OCI-LY3 (cell line): ENCODE measurements around the gene PILRB.
"Not testable (repeated sequence)": the region's sequence is repeated elsewhere in the genome, so short reads cannot be mapped to it uniquely, and the experiment has no call there.

ENCODE experiments used
- H2AFZ ChIP-seq: fragments of 200-600, 300-600 bp; shearing (Covaris generic); 2 replicates; pipeline ENCODE4 v1.6.0; 2014; ENCODE audit warnings: antibody characterized with exemption, low read depth, low read length
- H3K27ac ChIP-seq: fragments of 200-600, 300-600 bp; sonication (generic); 2 replicates; pipeline ENCODE4 v1.5.1; 2014; ENCODE audit warnings: mild to moderate bottlenecking, low read length, moderate library complexity, mixed read lengths
- H3K27me3 ChIP-seq: fragments of 200-600, 300-600 bp; sonication (generic); 2 replicates; pipeline ENCODE4 v1.6.1; 2014; ENCODE audit warnings: low read depth, low read length, mixed read lengths
- H3K36me3 ChIP-seq: fragments of 200-600, 300-600 bp; sonication (generic); replicated peaks from 2 replicates; pipeline ENCODE3; 2014; ENCODE audit warnings: low read depth, low read length, mixed read lengths
- H3K4me1 ChIP-seq: fragments of 300-600, 200-600 bp; sonication (generic); 2 replicates; pipeline ENCODE4 v1.6.1; 2014; ENCODE audit warnings: low read length, mixed read lengths
- H3K4me2 ChIP-seq: fragments of 200-600, 300-600 bp; sonication (generic); 2 replicates; pipeline ENCODE4 v1.6.1; 2014; ENCODE audit warnings: low read length, mixed read lengths
- H3K4me3 ChIP-seq: fragments of 300-600, 200-600 bp; sonication (generic); 2 replicates; pipeline ENCODE4 v1.5.1; 2014; ENCODE audit warnings: antibody characterized with exemption, mild to moderate bottlenecking, low read length, moderate library complexity
- H3K79me2 ChIP-seq: fragments of 300-600, 200-600 bp; shearing (Covaris generic); 2 replicates; pipeline ENCODE4 v1.6.1; 2014; ENCODE audit warnings: mild to moderate bottlenecking, low read length, mixed read lengths
- H3K9ac ChIP-seq: fragments of 300-600, 200-600 bp; shearing (Covaris generic); 2 replicates; pipeline ENCODE4 v1.6.0; 2014; ENCODE audit warnings: mild to moderate bottlenecking, low read length, moderate library complexity
- H3K9me3 ChIP-seq: fragments of 200-600, 300-600 bp; shearing (Covaris generic); 2 replicates; pipeline ENCODE4 v1.6.1; 2014; ENCODE audit warnings: low read length, mixed read lengths; ENCODE audit not compliant: insufficient read depth
- H4K20me1 ChIP-seq: fragments of 200-600, 300-600 bp; sonication (generic); 2 replicates; pipeline ENCODE4 v1.6.1; 2016; ENCODE audit warnings: low read length, mixed read lengths; ENCODE audit not compliant: insufficient read depth
- EZH2phosphoT487 ChIP-seq: fragments of 200-600 bp; shearing (Covaris generic); IDR thresholded peaks from 2 replicates; pipeline ENCODE4 v1.6.1; 2018; ENCODE audit warnings: antibody characterized with exemption, mixed run types, low read depth
- TF ChIP-seq, protein P1 (sequence below): fragments of 200-600, 300-600 bp; sonication (generic); IDR thresholded peaks from 2 replicates; pipeline ENCODE4 v1.5.1; 2014; ENCODE audit warnings: antibody characterized with exemption, low read length, low read depth

PILRB gene

DNA sequence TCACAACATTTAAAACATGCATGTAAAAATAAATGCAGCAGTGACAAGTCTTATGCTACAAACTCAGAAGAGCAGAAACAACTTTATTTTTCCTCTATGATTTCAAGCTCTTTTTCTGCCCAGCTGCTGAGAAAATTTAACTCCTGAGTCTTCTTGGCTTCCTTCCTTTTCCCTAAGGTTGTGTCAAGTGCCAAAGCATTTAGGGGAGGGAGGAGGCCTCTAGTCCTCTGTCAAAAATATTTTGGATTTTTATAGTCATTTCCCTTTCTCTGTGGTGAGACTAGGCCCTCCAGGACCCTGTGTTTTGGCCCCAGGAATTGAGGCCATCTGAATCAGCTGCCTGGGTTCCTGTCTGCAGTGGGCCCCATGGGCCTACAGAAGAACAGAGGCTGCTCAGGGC, 11.0 kb upstream of the PILRB start:
- H3K36me3 ChIP-seq = peaks cover 44% of the 10 kb centered on the region
- no peak overlapping the region for H3K9ac ChIP-seq
- TF ChIP-seq, protein P1, sequence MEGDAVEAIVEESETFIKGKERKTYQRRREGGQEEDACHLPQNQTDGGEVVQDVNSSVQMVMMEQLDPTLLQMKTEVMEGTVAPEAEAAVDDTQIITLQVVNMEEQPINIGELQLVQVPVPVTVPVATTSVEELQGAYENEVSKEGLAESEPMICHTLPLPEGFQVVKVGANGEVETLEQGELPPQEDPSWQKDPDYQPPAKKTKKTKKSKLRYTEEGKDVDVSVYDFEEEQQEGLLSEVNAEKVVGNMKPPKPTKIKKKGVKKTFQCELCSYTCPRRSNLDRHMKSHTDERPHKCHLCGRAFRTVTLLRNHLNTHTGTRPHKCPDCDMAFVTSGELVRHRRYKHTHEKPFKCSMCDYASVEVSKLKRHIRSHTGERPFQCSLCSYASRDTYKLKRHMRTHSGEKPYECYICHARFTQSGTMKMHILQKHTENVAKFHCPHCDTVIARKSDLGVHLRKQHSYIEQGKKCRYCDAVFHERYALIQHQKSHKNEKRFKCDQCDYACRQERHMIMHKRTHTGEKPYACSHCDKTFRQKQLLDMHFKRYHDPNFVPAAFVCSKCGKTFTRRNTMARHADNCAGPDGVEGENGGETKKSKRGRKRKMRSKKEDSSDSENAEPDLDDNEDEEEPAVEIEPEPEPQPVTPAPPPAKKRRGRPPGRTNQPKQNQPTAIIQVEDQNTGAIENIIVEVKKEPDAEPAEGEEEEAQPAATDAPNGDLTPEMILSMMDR = no peak
- no peak for TF ChIP-seq EZH2phosphoT487
- no peak overlapping the region for H3K4me2 ChIP-seq
- no peak overlapping the region for H3K27ac ChIP-seq
- no peaks in the 10 kb centered on the region for H3K9me3 ChIP-seq
- H3K27me3 ChIP-seq = no peaks in the 10 kb centered on the region
- H3K79me2 ChIP-seq = peaks cover 20% of the 10 kb centered on the region
- no peak overlapping the region for H2AFZ ChIP-seq
- no peak overlapping the region for H3K4me3 ChIP-seq
- H3K4me1 ChIP-seq = peaks cover 17% of the 10 kb centered on the region
- H4K20me1 ChIP-seq = peaks cover 3% of the 10 kb centered on the region; the same call in 1 of the 2 replicates

DNA sequence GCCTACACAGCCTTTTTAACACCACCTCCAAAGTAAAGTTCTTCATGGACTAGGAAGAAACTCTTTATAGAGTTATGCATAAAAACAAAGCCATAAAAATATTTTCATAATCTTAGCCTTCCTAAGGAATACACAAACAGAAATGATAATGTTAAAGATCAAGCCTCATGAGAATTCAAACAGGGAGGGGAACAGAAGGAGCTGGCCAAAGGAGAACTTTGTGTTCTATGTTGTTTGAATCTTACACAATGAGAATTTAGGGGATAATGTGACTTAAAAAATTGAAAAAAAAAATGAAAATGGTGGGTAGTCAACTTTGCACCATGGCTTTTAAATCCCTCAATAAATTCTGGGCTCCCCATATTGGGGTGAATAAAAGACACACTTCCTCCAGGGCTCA, 9.1 kb upstream of the PILRB start:
- Histone ChIP-seq H2AFZ (no peak overlapping the region), H3K4me1 (peaks cover 13% of the 10 kb centered on the region), H4K20me1 (no peaks in the 10 kb centered on the region; the same call in 1 of the 2 replicates)

DNA sequence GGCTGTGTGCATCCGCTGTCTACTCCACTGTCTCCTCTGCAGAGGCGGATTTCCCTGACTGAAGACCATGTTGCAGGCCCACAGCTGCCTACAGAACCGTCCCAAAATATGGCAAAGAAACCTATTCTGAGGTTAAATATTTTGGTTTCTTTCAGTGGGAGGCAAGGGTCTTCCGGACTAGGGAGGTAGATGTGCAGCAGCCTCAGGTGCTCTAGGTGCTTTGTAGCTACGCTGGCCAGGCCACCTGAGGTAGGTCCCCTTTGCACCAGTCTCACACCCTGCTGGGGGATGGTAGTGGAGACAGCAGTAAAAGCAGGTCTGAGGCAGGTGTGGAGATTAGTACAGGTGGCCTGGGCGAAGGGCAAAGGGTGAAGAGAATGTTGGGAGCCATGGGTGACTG, 8.2 kb upstream of the PILRB start:
- Histone ChIP-seq H3K4me3 (no peak overlapping the region), H3K79me2 (peaks cover 9% of the 10 kb centered on the region), H3K9ac (no peak overlapping the region), H3K27me3 (no peaks in the 10 kb centered on the region), H3K36me3 (peaks cover 48% of the 10 kb centered on the region), H3K4me2 (no peak overlapping the region), H3K9me3 (no peaks in the 10 kb centered on the region), H2AFZ (no peak overlapping the region), H3K27ac (no peak overlapping the region), H3K4me1 (peaks cover 4% of the 10 kb centered on the region), H4K20me1 (no peaks in the 10 kb centered on the region; the same call in 1 of the 2 replicates)
- no peak for TF ChIP-seq EZH2phosphoT487
- TF ChIP-seq, protein P1 = no peak

More for the DNA sequence above, 9.1 kb upstream of the PILRB start:
- peaks cover 45% of the 10 kb centered on the region for H3K36me3 ChIP-seq
- no peak overlapping the region for H3K9ac ChIP-seq
- no peaks in the 10 kb centered on the region for H3K27me3 ChIP-seq
- no peak for TF ChIP-seq EZH2phosphoT487
- TF ChIP-seq, protein P1 = no peak
- no peak overlapping the region for H3K27ac ChIP-seq
- H3K9me3 ChIP-seq = no peaks in the 10 kb centered on the region
- H3K4me3 ChIP-seq = no peak overlapping the region
- H3K4me2 ChIP-seq = no peak overlapping the region
- peaks cover 9% of the 10 kb centered on the region for H3K79me2 ChIP-seq

DNA sequence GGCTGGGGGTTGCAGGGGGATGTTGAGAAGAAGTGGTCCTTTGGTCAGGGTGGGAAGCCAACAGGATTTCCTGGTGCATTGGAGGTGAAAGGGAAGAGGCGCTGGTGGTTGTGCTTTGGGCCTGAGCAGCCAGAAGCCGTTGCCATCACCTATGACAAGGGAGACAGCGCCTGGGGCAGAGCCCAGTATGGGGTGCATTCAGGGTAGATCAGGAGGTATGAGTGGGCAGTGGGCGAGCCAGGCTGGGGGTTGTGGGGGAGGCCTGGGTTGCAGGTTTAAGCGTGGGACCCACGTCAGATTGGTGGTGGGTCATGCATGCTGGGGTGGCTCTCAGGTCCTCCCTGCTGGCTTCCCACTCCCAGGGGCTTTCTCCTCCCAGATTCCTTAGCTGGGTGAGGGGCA, 6.3 kb upstream of the PILRB start:
- no peak overlapping the region for H3K27ac ChIP-seq
- H3K4me1 ChIP-seq = no peaks in the 10 kb centered on the region

DNA sequence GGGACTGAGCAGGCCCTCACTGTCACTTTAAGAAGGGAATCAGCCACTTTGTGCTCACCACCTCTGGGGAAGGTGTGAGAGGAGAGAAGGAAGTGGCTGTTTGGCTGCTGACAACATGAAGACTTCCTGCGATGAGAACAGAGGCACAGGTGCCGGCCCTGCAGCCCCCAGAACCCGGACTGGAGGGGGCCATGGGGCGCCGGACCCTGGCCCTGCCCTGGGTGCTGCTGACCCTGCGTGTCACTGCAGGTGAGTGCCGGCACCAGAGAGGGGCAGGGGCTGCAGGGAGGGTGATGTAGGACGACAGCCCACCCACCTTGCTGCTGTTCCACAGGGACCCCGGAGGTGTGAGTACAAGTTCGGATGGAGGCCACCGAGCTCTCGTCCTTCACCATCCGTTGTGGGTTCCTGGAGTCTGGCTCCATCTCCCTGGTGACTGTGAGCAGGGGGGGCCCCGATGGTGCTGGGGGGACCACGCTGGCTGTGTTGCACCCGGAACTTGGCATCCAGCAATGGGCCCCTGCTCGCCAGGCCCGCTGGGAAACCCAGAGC, 5.6 kb upstream of the PILRB start:
- H3K4me2 ChIP-seq, H2AFZ ChIP-seq, H3K27me3 ChIP-seq, H3K4me3 ChIP-seq, H3K27ac ChIP-seq, H3K4me1 ChIP-seq, H4K20me1 ChIP-seq, H3K9ac ChIP-seq, H3K9me3 ChIP-seq, H3K79me2 ChIP-seq: not testable (repeated sequence)
- peaks cover 50% of the 10 kb centered on the region for H3K36me3 ChIP-seq

More for the DNA sequence above, 6.3 kb upstream of the PILRB start:
- no peaks in the 10 kb centered on the region; the same call in 1 of the 2 replicates for H4K20me1 ChIP-seq
- H3K79me2 ChIP-seq = peaks cover 5% of the 10 kb centered on the region; the same call in 1 of the 2 replicates
- H3K36me3 ChIP-seq = peaks cover 56% of the 10 kb centered on the region
- H3K4me2 ChIP-seq = no peak overlapping the region
- H3K9ac ChIP-seq = no peak overlapping the region
- H3K4me3 ChIP-seq = no peak overlapping the region
- no peaks in the 10 kb centered on the region for H3K9me3 ChIP-seq
- H3K27me3 ChIP-seq = no peaks in the 10 kb centered on the region
- no peak overlapping the region for H2AFZ ChIP-seq
- TF ChIP-seq, protein P1 = no peak
- no peak for TF ChIP-seq EZH2phosphoT487
